PC-3 (cell line): ENCODE results near the gene BBS12.

Source experiments
- EZH2 ChIP-seq: fragments of 300-600 bp; sonication (generic); IDR thresholded peaks from one replicate; pipeline ENCODE4 v1.6.1; 2017; ENCODE audit warnings: antibody characterized with exemption, mild to moderate bottlenecking, low read length; ENCODE audit not compliant: unreplicated experiment
- EZH2phosphoT487 ChIP-seq: fragments of 300-600 bp; sonication (generic); IDR thresholded peaks from 2 replicates; pipeline ENCODE4 v1.6.1; 2018; ENCODE audit warnings: mild to moderate bottlenecking, antibody characterized with exemption, low read length, borderline replicate concordance
- TF ChIP-seq, protein P1 (sequence below): fragments of 300-600 bp; sonication (generic); conservative IDR thresholded peaks from 2 replicates; pipeline ENCODE4 v1.5.1; 2017; ENCODE audit warnings: antibody characterized with exemption, low read depth, mild to moderate bottlenecking, low read length

DNA sequence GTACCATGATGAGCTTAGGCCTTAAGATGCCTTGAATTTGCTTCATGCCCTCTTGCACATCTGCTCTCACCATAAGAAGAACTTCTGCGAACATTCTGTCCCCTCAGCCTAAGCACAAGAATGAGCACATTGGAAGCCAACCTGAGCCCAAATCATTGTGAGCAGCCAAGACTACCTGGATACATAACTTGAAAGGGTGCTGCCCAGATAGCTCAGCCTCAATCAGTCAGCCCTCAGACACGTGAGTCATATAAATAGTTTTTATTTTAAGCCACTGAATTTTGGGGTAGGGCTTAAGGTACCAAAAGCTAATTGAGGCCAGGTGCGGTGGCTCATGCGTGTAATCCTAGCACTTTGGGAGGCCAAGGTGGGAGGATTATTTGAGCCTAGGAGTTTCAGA, 27.5 kb upstream of the BBS12 start:
- TF ChIP-seq, protein P1, sequence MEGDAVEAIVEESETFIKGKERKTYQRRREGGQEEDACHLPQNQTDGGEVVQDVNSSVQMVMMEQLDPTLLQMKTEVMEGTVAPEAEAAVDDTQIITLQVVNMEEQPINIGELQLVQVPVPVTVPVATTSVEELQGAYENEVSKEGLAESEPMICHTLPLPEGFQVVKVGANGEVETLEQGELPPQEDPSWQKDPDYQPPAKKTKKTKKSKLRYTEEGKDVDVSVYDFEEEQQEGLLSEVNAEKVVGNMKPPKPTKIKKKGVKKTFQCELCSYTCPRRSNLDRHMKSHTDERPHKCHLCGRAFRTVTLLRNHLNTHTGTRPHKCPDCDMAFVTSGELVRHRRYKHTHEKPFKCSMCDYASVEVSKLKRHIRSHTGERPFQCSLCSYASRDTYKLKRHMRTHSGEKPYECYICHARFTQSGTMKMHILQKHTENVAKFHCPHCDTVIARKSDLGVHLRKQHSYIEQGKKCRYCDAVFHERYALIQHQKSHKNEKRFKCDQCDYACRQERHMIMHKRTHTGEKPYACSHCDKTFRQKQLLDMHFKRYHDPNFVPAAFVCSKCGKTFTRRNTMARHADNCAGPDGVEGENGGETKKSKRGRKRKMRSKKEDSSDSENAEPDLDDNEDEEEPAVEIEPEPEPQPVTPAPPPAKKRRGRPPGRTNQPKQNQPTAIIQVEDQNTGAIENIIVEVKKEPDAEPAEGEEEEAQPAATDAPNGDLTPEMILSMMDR: no peak
- no peak for TF ChIP-seq EZH2
- no peak for TF ChIP-seq EZH2phosphoT487
